ENCODE data around the gene ARMH3.

ARMH3 gene

DNA sequence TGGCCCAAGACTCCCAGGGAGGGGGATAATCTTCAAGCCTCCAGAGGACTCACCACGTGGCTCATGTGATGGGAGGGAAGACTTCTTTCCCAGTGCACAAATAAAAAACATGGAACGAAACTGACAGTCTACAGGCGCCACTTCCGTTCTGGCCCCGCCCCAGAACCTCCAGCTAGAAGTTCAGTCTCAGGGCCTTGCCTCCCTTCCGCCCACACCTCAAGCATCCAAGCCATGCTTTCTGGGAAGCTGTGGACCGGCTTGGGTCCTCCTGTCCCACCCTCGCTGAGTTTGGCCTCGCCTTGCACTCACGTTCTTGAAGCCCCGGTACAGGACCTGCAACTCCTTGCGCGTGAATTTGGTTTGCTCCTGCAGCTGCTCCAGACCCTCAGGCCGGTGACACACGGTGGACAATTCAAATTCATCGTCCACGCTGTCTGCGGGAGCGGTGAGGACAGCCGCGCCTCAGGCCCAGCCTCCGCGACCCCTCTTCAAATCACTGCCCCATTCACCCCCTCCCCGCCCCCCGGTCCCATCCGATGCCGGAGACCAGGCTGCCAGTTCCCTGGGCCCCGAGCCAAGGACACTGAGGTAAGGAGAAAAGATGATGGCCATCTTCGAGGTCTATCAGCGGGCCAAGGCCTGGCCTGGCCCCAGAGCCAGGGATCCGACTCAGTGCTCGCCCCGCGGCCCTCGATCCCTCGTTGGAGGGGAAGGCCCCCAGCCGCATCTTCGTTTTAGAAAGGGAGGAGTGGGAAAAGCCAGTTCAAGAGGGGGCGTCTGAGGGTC is 227.0 kb downstream of the ARMH3 start:
- no peak for DNase-seq

- no peak for DNase-seq
Measured at GRCh38 chr10:101827919-101828600, 227.9 kb downstream of the ARMH3 start.

- no peak for DNase-seq
Measured at GRCh38 chr10:101826852-101827434, 229.0 kb downstream of the ARMH3 start.

- DNase-seq: no peak
Measured at GRCh38 chr10:101824736-101825135, 231.2 kb downstream of the ARMH3 start.

- no peak for DNase-seq
Measured at GRCh38 chr10:101818872-101819633, 236.9 kb downstream of the ARMH3 start.

DNA sequence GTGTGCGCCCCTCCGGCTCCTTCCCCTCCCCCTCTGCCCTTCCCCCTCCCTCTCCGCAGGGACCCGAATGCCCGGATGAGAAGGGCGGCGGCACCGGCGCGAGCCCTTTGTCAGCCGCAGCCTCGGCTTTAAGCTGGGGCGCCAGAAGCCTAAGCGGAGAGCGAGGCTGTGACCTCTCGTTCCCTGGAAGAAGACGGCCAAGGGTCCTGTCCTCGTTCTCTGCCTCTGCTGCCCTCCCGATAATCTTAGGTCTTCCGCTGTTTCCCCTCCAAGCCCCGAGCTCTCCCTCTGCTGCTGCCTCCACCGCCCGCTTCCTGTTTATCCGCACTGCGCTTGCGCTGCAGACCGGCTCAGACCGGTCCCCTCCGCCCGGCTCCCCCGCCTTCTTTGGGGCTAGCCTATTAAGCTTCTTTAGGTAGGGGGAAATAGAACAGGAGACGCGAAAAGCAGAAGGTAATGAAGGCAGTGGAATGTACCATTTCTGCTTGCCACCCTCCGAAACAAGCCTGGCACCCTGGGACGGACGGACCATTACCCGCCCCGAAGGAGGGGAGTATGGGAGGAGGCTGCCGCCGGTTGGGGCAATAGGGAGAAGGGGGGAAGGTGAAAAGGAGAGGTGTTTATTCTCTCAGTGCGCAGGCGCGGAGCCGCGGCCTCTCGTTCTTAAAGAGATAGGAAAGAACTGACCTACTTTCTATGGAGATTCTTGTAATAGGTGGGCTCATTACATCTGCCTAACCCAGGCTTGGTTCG is 237.7 kb downstream of the ARMH3 start, which contains the start of gene OGA:
Gene OGA, minus strand, starts transcription at position 326 of the 753 bp plus-strand sequence. CDS start 422 bp downstream, outside the sequence.
- DNase-seq: peak; percentile 99

DNA sequence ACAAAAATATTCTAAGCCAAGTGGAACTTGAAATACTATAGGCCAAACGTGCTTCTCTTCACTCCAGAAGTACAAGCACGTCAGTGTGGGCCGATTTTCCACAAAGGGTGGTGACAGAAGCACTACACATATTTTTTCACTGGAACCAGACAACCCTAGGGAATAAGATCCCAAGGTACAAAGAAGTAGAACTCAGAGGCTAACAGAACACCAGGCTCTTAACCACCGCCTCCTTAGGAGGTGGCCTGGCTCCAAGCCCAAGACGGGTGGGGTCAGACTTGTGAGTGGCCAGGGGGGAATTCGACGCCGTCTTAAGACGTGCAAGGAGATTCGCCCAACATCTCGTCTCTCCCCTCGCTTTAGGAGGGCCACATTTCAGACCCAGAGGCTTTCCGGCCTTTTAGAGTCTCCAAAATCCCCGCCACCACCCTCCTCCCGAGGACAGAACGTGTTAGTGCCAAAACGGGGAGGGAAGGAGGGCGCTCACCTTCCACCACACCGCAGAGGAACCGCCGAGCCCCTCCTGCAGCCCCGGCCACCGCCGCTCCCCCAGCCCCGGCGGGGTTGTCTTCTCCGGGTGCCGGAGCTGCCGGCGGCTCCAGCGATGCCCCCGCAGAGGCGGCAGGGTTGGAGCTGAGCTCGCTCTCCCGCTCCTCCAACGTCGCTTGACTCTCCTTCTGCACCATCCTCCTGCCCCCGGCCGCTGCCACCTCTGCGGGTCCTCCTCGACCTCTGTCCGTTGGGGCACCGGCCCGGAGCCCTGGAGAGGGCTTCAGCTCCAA is 238.4 kb downstream of the ARMH3 start:
- DNase-seq: peak; percentile 29

- no peak for DNase-seq
Measured at GRCh38 chr10:101816913-101817336, 239.0 kb downstream of the ARMH3 start.

DNA sequence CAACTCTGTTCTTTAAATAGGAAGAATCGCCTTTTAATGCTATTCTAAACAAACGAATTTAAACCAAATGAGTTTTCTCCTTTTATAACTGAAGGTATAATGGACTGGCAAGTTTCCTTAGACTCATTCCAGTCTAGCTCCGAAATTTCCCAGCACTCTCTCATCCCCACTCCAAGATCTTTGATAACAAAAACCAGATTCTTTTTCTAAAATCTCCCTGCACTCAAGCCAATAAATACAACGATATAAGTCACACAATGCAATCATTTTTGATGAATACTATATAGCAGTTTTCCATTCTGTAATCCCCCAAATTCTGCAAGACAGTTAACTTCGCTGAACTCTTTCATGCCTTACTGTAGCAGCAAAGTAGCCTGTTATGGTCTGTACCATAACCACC is 239.6 kb downstream of the ARMH3 start:
- DNase-seq: no peak

DNA sequence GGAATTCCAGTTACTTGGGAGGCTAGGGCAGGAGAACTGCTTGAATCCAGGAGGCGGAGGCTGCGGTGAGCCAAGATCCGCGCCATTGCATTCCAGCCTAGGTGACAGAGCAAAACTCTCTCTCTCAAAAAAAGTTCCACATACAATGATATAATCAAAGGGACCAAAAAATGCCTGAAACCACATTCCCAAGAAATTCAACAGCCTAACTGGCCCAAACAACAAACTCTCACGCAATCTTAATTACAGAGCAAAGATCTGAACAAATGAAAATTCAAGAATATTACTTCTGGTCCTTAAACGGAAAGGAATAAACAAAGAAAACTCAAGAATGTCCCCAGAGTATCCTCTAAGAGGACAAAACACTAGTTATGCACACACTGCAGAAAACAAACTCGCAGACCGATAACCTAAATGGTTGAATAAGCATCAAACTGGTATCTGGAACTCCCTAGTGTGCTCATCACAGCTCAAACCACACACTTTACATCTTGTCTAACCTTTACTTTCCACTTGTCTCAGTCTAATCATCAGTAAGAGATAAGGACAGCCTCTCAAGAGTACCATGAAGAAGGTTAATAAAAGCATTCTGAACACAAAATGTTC is 241.4 kb downstream of the ARMH3 start:
- no peak for DNase-seq

DNA sequence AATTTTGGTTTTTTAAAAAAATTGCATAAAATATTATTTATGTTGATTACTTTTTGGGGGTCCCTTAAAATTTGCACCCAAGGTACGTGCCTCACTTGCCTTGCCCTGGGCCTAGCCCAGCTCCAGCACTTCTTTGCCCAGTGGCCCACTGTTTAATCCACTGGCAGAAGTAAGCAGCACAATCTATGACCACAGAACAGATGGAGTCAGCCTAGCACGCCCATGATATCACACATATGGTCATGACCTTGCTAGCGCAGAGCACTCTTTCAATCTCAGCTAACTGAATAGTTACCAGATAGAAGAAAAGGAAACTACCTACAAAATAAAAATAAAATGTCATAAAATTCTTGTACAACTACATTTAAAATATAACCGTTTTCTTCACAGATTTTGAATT is 243.4 kb downstream of the ARMH3 start:
- DNase-seq: no peak

DNA sequence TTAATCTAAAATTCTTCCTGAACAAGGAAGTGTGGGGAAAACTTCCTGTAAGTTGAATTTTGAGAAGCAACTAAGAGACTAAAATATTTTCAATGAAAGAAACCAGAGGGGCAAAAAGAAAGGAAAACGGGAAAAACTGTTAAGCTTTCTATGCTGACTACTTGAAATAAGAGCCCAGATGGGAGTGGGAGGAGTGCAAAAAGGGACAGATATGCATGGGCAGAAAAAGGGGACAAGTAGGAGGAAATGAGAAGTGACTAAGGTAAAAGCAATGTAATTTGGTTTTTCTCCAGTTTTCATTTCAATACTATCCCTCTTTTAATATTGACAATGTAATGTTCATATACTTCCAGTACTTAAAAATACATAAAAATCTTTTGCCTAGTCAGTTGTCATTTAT is 248.8 kb downstream of the ARMH3 start:
- no peak for DNase-seq

- no peak for DNase-seq
Measured at GRCh38 chr10:101803511-101803910, 252.5 kb downstream of the ARMH3 start.

GRCh38 chr10:101797403-101798059 is 258.4 kb downstream of the ARMH3 start:
- no peak for DNase-seq
